Measurements from ENCODE around the gene CHAF1A. TPM values are rescaled to one million over a fixed set of nuclear protein-coding genes. Genes with fewer than 3 reads are reported as not detected.

CHAF1A gene
- total and polyA plus RNA-seq, 12 donors, result 4.2 to 8.7 (median 5.8) TPM

- H3K4me3 ChIP-seq, result no peak overlapping the region
- H3K27ac ChIP-seq, result no peak overlapping the region
- H3K27me3 ChIP-seq, result no peaks in the 10 kb centered on the region
- ATAC-seq (no peak), DNase-seq (no peak)
- H3K36me3 ChIP-seq, result peaks cover 0 to 50% (median 8%) of the 10 kb centered on the region in 9 donors
- peaks cover 0 to 6% (median 0%) of the 10 kb centered on the region in 9 donors for H3K4me1 ChIP-seq
- TF ChIP-seq CTCF (IDR thresholded peaks at IDR 0.05), result no peak
- intact Hi-C loops (cut with DNase I), result loop anchor here in 1 of 10 donors (10.0 kb wide), 1 partner anchor 199 kb away; no protein-coding TSS in a partner anchor
- H3K9me3 ChIP-seq, result no peaks in the 10 kb centered on the region
- 93 to 98% methylated on average over 6 of the region's 6 CpGs for WGBS, 2 donors
Observed at GRCh38 chr19:4425537-4425936, 23.1 kb downstream of the CHAF1A start.

DNA sequence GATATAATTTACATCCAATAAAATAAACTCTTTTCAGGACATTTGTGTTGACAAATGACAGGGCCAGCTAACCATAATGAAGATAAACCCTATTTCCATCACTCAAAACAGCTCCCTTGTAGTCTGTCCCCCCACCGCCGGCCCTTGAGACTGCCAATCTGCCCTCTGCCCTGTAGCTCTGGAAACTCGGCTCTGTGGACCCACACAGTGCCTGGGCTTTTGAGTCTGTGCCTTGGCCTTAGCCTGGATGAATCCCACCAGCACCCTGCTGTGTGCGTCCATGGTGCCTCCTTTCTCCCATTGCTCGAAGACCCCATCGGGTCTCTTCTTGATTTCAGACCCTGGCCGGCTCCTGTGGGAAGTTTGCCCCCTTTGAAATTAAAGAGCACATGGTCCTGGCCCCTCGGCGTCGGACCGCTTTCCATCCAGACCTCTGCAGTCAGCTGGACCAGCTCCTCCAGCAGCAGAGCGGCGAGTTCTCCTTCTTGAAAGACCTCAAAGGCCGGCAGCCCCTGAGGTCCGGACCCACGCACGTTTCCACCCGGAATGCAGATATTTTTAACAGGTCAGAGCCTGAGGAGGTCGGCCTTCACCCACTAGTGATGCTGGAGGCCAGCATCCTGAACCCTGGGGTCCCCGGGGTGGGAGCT, 26.0 kb downstream of the CHAF1A start:
- intact Hi-C loops (cut with DNase I), result loop anchor here in 1 of 10 donors (10.0 kb wide), 1 partner anchor 196 kb away; no protein-coding TSS in a partner anchor
- Histone ChIP-seq H3K27me3 (no peaks in the 10 kb centered on the region), H3K36me3 (peaks cover 0 to 69% (median under 1%) of the 10 kb centered on the region in 9 donors), H3K27ac (no peak overlapping the region), H3K4me1 (peaks cover 0 to 23% (median 0%) of the 10 kb centered on the region in 9 donors), H3K9me3 (no peaks in the 10 kb centered on the region), H3K4me3 (no peak overlapping the region)
- no peak for TF ChIP-seq CTCF (IDR thresholded peaks at IDR 0.05)
- DNase-seq (no peak), ATAC-seq (no peak)
- 93 to 95% methylated on average over 20 of the region's 20 CpGs for whole genome bisulfite sequencing, 2 donors

DNA sequence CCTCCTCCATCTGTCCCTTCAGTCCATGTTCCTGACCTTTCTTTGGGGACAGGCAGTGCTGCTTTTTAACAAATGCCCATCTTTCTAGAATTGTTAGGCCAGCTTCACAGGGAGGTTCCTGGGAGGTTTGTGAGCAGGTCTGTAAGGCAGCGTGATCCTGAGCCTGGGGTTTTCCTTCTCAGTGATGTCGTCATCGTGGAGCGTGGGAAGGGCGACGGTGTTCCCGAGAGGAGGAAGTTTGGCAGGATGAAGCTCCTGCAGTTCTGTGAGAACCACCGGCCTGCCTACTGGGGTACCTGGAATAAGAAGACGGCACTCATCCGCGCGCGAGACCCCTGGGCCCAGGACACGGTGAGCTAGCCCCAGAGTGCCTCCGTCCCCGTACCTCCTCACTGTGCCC, 26.8 kb downstream of the CHAF1A start:
- ATAC-seq (no peak), DNase-seq (no peak)
- 84 to 89% methylated on average over 16 of the region's 16 CpGs for WGBS, 2 donors

DNA sequence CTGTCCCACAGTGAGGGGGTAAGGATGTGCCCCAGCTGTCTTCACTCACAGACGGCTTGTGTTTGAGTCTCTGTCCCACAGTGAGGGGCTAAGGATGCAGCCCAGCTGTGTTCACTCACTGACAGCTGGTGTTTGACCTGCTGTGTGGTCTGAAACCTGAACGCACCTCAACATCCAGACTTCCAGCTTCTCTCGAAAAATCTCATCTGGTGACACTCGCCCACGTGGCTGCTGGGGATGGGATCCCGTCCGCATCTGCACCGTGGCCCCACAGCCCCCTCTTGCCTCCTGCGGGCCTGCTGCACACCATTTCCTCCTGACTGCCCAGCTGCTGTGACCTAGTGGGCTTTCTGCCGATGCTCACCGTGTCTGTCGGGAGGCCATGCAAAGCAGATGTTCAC, 27.3 kb downstream of the CHAF1A start:
- Histone ChIP-seq H3K36me3 (peaks cover 0 to 72% (median 3%) of the 10 kb centered on the region in 9 donors), H3K27ac (no peak overlapping the region), H3K27me3 (no peaks in the 10 kb centered on the region), H3K4me1 (peaks cover 0 to 23% (median 0%) of the 10 kb centered on the region in 9 donors), H3K9me3 (no peaks in the 10 kb centered on the region), H3K4me3 (no peak overlapping the region)
- intact Hi-C loops (cut with DNase I), result loop anchor here in 1 of 10 donors (10.0 kb wide), 1 partner anchor 195 kb away; no protein-coding TSS in a partner anchor
- TF ChIP-seq CTCF (IDR thresholded peaks at IDR 0.05), result no peak
- no peak for DNase-seq
- 80 to 88% methylated on average over 12 of the region's 12 CpGs for WGBS, 2 donors
- no peak for ATAC-seq

More for the DNA sequence above, 26.8 kb downstream of the CHAF1A start:
- H3K4me1 ChIP-seq, result peaks cover 0 to 23% (median 0%) of the 10 kb centered on the region in 9 donors
- H3K27me3 ChIP-seq, result no peaks in the 10 kb centered on the region
- no peaks in the 10 kb centered on the region for H3K9me3 ChIP-seq
- intact Hi-C loops (cut with DNase I), result loop anchor here in 1 of 10 donors (10.0 kb wide), 1 partner anchor 196 kb away; no protein-coding TSS in a partner anchor
- H3K4me3 ChIP-seq, result no peak overlapping the region
- no peak for TF ChIP-seq CTCF (IDR thresholded peaks at IDR 0.05)
- H3K27ac ChIP-seq, result no peak overlapping the region
- H3K36me3 ChIP-seq, result peaks cover 0 to 70% (median 0%) of the 10 kb centered on the region in 9 donors

Measured in heart right ventricle (tissue), 16 donors.